ENCODE measurements around the gene GRIK1.

Gene GRIK1

GRCh38 chr21:29920938-29921337 is 18.9 kb downstream of the GRIK1 start:
- TF ChIP-seq EZH2 (IDR thresholded peaks at IDR 0.05; ENCODE audit: borderline replicate concordance, low read length) (no peak), CTCF (IDR thresholded peaks at IDR 0.05; ENCODE audit: low read length) (no peak)
- Histone ChIP-seq H3K9ac (ENCODE audit: low read length) (no peak overlapping the region), H3K4me1 (ENCODE audit: insufficient read depth, low read length, severe bottlenecking) (no peaks in the 10 kb centered on the region), H3K27me3 (ENCODE audit: insufficient read depth, low read length) (no peaks in the 10 kb centered on the region), H4K20me1 (ENCODE audit: insufficient read depth, low read length) (no peaks in the 10 kb centered on the region), H3K4me3 (ENCODE audit: low read depth, low read length, poor library complexity, severe bottlenecking) (no peak overlapping the region), H3F3A (ENCODE audit: insufficient read depth, low read length) (no peaks in the 10 kb centered on the region), H3K27ac (ENCODE audit: low read depth, low read length, poor library complexity, severe bottlenecking) (no peak overlapping the region), H3K9me3 (ENCODE audit: low read length) (no peaks in the 10 kb centered on the region), H3K36me3 (ENCODE audit: insufficient read depth, low read length) (no peaks in the 10 kb centered on the region), H3K4me2 (ENCODE audit: low read length) (no peak overlapping the region), H3K9me2 (ENCODE audit: low read depth, low read length) (no peaks in the 10 kb centered on the region), H3K79me2 (ENCODE audit: insufficient read depth, low read length) (no peaks in the 10 kb centered on the region), H2AFZ (ENCODE audit: low read length) (no peak overlapping the region)

GRCh38 chr21:29914326-29914725 is 25.5 kb downstream of the GRIK1 start:
- no peaks in the 10 kb centered on the region for H3F3A ChIP-seq (ENCODE audit: insufficient read depth, low read length)
- no peak overlapping the region for H3K4me2 ChIP-seq (ENCODE audit: low read length)
- H3K27me3 ChIP-seq (ENCODE audit: insufficient read depth, low read length) = no peaks in the 10 kb centered on the region
- no peaks in the 10 kb centered on the region for H3K4me1 ChIP-seq (ENCODE audit: insufficient read depth, low read length, severe bottlenecking)
- H2AFZ ChIP-seq (ENCODE audit: low read length) = no peak overlapping the region
- TF ChIP-seq EZH2 (IDR thresholded peaks at IDR 0.05; ENCODE audit: borderline replicate concordance, low read length) (no peak), CTCF (IDR thresholded peaks at IDR 0.05; ENCODE audit: low read length) (no peak)
- no peaks in the 10 kb centered on the region for H4K20me1 ChIP-seq (ENCODE audit: insufficient read depth, low read length)
- no peak overlapping the region for H3K4me3 ChIP-seq (ENCODE audit: low read depth, low read length, poor library complexity, severe bottlenecking)
- no peaks in the 10 kb centered on the region for H3K36me3 ChIP-seq (ENCODE audit: insufficient read depth, low read length)
- no peaks in the 10 kb centered on the region for H3K9me2 ChIP-seq (ENCODE audit: low read depth, low read length)
- no peak overlapping the region for H3K9ac ChIP-seq (ENCODE audit: low read length)
- no peaks in the 10 kb centered on the region for H3K9me3 ChIP-seq (ENCODE audit: low read length)
- no peaks in the 10 kb centered on the region for H3K79me2 ChIP-seq (ENCODE audit: insufficient read depth, low read length)
- no peak overlapping the region for H3K27ac ChIP-seq (ENCODE audit: low read depth, low read length, poor library complexity, severe bottlenecking)

GRCh38 chr21:29909571-29909970 is 30.2 kb downstream of the GRIK1 start:
- TF ChIP-seq EZH2 (IDR thresholded peaks at IDR 0.05; ENCODE audit: borderline replicate concordance, low read length) (no peak), CTCF (IDR thresholded peaks at IDR 0.05; ENCODE audit: low read length) (no peak)
- H3F3A ChIP-seq (ENCODE audit: insufficient read depth, low read length) = no peaks in the 10 kb centered on the region
- no peaks in the 10 kb centered on the region for H4K20me1 ChIP-seq (ENCODE audit: insufficient read depth, low read length)
- no peaks in the 10 kb centered on the region for H3K4me1 ChIP-seq (ENCODE audit: insufficient read depth, low read length, severe bottlenecking)
- H3K9ac ChIP-seq (ENCODE audit: low read length) = no peak overlapping the region
- no peaks in the 10 kb centered on the region for H3K9me2 ChIP-seq (ENCODE audit: low read depth, low read length)
- H2AFZ ChIP-seq (ENCODE audit: low read length) = no peak overlapping the region
- no peaks in the 10 kb centered on the region for H3K79me2 ChIP-seq (ENCODE audit: insufficient read depth, low read length)
- H3K4me2 ChIP-seq (ENCODE audit: low read length) = no peak overlapping the region
- no peaks in the 10 kb centered on the region for H3K9me3 ChIP-seq (ENCODE audit: low read length)
- H3K36me3 ChIP-seq (ENCODE audit: insufficient read depth, low read length) = no peaks in the 10 kb centered on the region
- no peaks in the 10 kb centered on the region for H3K27me3 ChIP-seq (ENCODE audit: insufficient read depth, low read length)
- H3K4me3 ChIP-seq (ENCODE audit: low read depth, low read length, poor library complexity, severe bottlenecking) = no peak overlapping the region
- H3K27ac ChIP-seq (ENCODE audit: low read depth, low read length, poor library complexity, severe bottlenecking) = no peak overlapping the region
